Loucy (cell line): ENCODE data around the gene RGS9.

Experiments used
- CTCF ChIP-seq: fragments of 200-600 bp; sonication (generic); conservative IDR thresholded peaks from 2 replicates; pipeline ENCODE4 v1.5.1; 2014; ENCODE audit warnings: mild to moderate bottlenecking, antibody characterized with exemption, low read length
- EZH2phosphoT487 ChIP-seq: fragments of 200-600 bp; IDR thresholded peaks from 2 replicates; pipeline ENCODE4 v1.6.1; 2018; ENCODE audit warnings: antibody characterized with exemption, mild to moderate bottlenecking, moderate library complexity, borderline replicate concordance

- TF ChIP-seq CTCF (no peak), EZH2phosphoT487 (no peak)
These were observed 122.7 kb downstream of the RGS9 start for GRCh38 chr17:65259696-65260485.
